Hindlimb muscle (tissue), 1 donor: Measurements from ENCODE around the gene ALDH7A1. TPM values are rescaled to one million over a fixed set of nuclear protein-coding genes. Genes with fewer than 3 reads are reported as not detected.
"Not testable (repeated sequence)": the region's sequence is repeated elsewhere in the genome, so short reads cannot be mapped to it uniquely, and the experiment has no call there.

Experiments used
- DNase-seq: peaks from one replicate; pipeline ENCODE4 v3.0.0-alpha.2; 2013
- polyA plus RNA-seq: library from polyadenylated mRNA; unstranded; fragments of 120-200 nt; gene quantifications from one replicate; pipeline ENCODE4 v1.2.1, GENCODE V29; 2013; ENCODE audit not compliant: insufficient read length

Gene ALDH7A1
- polyA plus RNA-seq, 1 donor: 53.4 TPM

GRCh38 chr5:126591549-126591948 is 3.5 kb downstream of the ALDH7A1 start:
- DNase-seq: no peak

DNA sequence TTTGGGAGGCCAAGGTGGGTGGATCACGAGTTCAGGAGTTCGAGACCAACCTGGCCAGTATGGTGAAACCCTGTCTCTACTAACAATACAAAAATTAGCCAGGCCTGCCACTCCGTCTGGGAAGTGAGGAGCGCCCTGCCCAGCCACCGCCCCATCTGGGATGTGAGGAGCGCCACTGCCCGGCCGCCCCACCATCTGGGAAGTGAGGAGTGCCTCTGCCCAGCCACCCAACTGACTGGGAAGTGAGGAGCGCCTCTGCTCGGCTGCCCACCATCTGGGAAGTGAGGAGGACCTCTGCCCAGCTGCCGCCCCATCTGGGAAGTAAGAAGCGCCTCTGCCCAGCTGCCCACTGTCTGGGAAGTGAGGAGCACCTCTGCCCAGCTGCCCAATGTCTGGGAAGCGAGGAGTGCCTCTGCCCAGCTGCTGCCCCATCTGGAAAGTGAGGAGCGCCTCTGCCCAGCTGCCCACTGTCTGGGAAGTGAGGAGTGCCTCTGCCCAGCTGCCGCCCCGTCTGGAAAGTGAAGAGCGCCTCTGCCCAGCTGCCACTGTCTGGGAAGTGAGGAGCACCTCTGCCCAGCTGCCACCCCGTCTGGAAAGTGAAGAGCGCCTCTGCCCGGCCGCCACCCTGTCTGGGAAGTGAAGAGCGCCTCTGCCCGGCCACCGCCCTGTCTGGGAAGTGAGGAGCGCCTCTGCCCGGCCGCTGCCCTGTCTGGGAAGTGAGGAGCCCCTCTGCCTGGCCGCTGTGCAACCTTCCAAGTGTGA is 5.3 kb downstream of the ALDH7A1 start:
- no peak for DNase-seq

GRCh38 chr5:126587551-126588390 is 7.2 kb downstream of the ALDH7A1 start:
- DNase-seq: no peak

GRCh38 chr5:126583761-126584160 is 11.3 kb downstream of the ALDH7A1 start:
- no peak for DNase-seq

- DNase-seq: no peak
These were observed 15.3 kb downstream of the ALDH7A1 start for GRCh38 chr5:126579716-126580115.

- no peak for DNase-seq
These were observed 17.6 kb downstream of the ALDH7A1 start for GRCh38 chr5:126577415-126577814.

- no peak for DNase-seq
These were observed 18.0 kb downstream of the ALDH7A1 start for GRCh38 chr5:126576974-126577373.

DNA sequence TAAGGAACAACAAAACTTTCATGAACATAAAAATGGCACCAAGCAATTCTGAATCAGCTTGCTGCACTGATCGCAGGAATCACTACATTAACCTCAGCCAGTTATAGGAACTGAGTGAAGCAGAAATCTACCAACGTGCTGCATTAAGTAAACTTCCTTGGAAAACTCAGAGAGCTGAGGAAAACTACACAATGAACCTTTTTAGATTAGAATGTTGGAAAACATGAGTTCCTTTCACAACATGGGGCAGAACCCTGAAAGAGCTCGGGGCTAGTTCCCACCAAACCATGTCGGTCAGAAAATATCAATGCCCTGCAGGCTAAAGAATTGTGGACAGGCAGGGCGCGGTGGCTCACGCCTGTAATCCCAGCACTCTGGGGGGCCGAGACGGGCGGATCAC is 19.4 kb downstream of the ALDH7A1 start:
- DNase-seq: no peak

DNA sequence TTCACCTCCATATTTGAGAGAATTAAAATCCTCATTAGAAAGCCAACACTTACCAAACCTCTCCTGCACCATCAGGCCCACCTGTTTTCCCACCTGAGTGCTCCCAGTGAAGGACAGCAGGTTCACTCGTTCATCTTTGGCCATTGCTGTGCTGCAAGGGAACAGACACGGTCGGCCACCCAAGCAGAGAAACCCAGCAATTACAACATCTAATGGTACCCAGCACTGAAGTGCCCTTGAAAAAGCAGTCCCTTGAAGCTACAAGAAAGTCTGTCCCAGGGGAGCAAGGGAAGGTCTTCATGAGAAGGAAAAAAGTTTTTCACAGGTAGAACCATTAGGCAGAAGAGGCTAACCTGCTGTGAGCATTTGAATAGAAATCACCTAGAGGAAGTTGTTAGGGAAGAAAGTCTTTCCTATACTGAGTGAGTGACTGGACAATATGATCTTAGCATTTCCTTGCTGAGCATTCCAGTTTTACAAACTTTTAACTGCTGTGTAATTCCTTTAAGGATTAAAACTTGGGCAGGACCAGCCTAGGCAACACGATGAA is 26.7 kb downstream of the ALDH7A1 start:
- no peak for DNase-seq

DNA sequence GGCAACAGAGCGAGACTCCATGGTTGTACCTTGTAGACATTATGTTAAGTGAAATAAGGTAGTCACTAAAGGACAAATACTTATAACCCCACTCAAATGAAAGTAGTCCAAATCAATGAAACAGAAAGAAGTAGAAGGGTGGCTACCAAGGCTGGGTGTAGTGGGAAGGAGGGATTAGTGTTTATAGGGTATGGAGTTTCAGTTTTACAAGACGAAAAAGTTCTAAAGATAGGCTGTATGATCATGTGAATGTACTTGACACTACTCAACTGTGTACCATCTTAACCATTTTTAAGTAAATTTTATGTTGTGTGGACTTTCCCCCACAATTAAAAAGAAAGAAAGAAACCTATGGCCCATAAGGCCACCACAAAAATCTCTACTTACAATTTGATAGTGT is 32.2 kb downstream of the ALDH7A1 start:
- DNase-seq: no peak

DNA sequence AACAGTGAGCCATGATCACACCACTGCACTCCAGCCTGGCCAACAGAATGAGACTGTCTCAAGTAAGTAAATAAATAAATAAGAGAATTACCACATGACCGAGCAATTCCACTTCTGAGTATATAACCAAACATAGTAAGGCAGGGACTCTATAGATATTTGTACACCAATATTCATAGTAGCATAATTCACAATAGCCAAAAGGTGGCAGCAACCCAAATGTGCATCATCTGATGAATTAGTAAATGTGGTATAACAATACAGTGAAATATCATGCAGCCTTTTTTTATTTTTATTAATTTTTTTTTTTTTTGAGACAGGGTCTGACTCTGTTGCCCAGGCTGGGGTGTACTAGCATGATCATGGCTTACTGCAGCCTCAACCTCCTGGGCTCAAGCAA is 33.1 kb downstream of the ALDH7A1 start:
- no peak for DNase-seq

GRCh38 chr5:126555101-126555500 is 39.9 kb downstream of the ALDH7A1 start:
- DNase-seq: not testable (repeated sequence)

- no peak for DNase-seq
These were observed 42.4 kb downstream of the ALDH7A1 start for GRCh38 chr5:126552614-126553013.

- no peak for DNase-seq
These were observed 50.8 kb downstream of the ALDH7A1 start for GRCh38 chr5:126544087-126544740.

- DNase-seq: no peak
These were observed 51.4 kb downstream of the ALDH7A1 start for GRCh38 chr5:126543660-126544059.

DNA sequence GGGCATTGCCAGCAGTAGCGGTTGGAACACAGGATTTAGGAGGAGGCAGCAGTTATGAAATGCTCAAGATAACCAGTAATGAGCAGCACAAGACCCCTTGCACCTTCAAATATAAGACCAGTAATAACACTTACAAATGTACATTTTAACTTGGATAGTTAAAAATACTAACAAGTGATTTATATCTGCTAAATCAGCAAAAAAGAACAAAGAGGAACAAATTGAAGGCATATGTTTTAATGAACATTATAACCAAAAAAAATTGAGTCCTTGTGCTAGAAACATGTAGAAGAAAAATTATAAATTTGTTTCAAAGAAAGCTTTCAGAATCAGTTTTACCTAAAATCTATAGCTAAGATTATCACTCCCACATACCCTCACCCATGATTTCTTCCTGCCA is 52.0 kb downstream of the ALDH7A1 start:
- no peak for DNase-seq

DNA sequence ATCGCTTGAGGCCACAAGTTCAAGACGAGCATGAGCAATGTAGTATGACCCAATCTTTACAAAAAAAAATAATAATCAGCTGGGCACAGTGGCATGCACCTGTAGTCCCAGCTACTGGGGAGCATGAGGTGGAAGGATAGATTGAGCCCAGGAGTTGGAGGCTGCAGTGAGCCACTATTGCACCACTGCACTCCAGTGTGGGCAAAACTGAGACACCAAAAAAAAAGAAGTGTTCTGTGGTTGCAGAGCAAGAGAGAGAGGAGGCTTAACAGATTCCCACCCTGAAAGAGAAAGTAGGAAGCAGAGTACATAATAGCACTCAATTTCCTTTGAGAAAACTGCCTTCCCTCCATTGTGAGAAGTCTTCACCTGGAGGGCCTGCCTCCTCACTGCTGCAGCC is 52.6 kb downstream of the ALDH7A1 start:
- DNase-seq: no peak

GRCh38 chr5:126540631-126541030 is 54.4 kb downstream of the ALDH7A1 start:
- no peak for DNase-seq

DNA sequence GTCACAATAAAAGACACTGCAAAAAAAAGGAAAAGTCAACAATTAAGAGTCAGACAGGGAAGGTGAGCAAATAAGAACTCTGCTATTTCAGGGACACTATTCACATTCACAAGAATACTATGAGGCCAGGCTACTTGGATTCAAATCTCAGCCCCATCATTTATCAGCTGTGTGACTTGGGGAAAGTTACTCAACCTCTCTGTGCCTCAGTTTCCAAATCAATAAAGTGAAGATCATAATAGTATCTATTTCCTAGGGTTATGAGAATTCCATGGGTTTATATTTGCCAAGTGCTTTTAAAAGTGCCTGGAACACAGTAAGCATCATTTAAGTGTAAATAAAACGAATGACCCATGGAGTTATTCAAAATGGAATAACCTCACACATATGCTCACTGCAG is 56.4 kb downstream of the ALDH7A1 start:
- DNase-seq: no peak

- no peak for DNase-seq
These were observed 58.1 kb downstream of the ALDH7A1 start for GRCh38 chr5:126536874-126537273.

GRCh38 chr5:126535856-126536545 is 59.0 kb downstream of the ALDH7A1 start:
- DNase-seq: no peak

- DNase-seq: no peak
These were observed 60.5 kb downstream of the ALDH7A1 start for GRCh38 chr5:126534553-126534952.
